T47D (cell line): Measurements from ENCODE around the gene CEP126.
"Not testable (repeated sequence)": the region's sequence is repeated elsewhere in the genome, so short reads cannot be mapped to it uniquely, and the experiment has no call there.

ENCODE experiments used
- DNase-seq, 2 experiments: peaks; one replicate each; pipeline versions ENCODE4 v3.0.0 to v3.0.0-alpha.2; 2011 to 2012; ENCODE audit warnings: low read depth in 1 of 2, low spot score in 1 of 2
- JUND ChIP-seq: IDR thresholded peaks from 2 replicates; pipeline ENCODE4 v1.6.1; 2012; ENCODE audit warnings: low read depth
- in situ Hi-C: cut with HindIII; loops from 2 replicates; pipeline ENCODE4 v1.10.0; 2016; ENCODE audit warnings: low sequenced_read_pairs, low pct_unique_long_range_greater_than_20kb

The CEP126 gene

GRCh38 chr11:101949680-101950220 lies 34.9 kb downstream of the CEP126 start:
- TF ChIP-seq JUND: no peak
- in situ Hi-C loops: no loop called here
- no peak for DNase-seq

GRCh38 chr11:101955278-101955677 lies 40.5 kb downstream of the CEP126 start:
- in situ Hi-C loops: no loop called here
- TF ChIP-seq JUND: no peak
- no peak for DNase-seq

GRCh38 chr11:101955701-101956100 lies 40.9 kb downstream of the CEP126 start:
- in situ Hi-C loops: no loop called here
- no peak for DNase-seq
- TF ChIP-seq JUND: no peak

GRCh38 chr11:101960231-101960630 lies 45.4 kb downstream of the CEP126 start:
- TF ChIP-seq JUND: no peak
- no peak for DNase-seq
- in situ Hi-C loops: no loop called here

- DNase-seq, in situ Hi-C loops: not testable (repeated sequence)
These were observed 49.4 kb downstream of the CEP126 start for GRCh38 chr11:101964200-101964599.

GRCh38 chr11:101974255-101974654 lies 59.4 kb downstream of the CEP126 start:
- in situ Hi-C loops: no loop called here
- peak in 1 of 2 experiments; percentile 57 for DNase-seq

GRCh38 chr11:101974771-101975170 lies 60.0 kb downstream of the CEP126 start:
- no peak for TF ChIP-seq JUND
- in situ Hi-C loops: no loop called here
- no peak for DNase-seq

More at GRCh38 chr11:101974255-101974654, 59.4 kb downstream of the CEP126 start:
- no peak for TF ChIP-seq JUND

- DNase-seq: no peak
- in situ Hi-C loops: no loop called here
- TF ChIP-seq JUND: no peak
These were observed 60.9 kb downstream of the CEP126 start for GRCh38 chr11:101975734-101976133.

- TF ChIP-seq JUND: no peak
- in situ Hi-C loops: no loop called here
- DNase-seq: no peak
These were observed 72.6 kb downstream of the CEP126 start for GRCh38 chr11:101987370-101987769.

- in situ Hi-C loops: no loop called here
- DNase-seq: no peak
- no peak for TF ChIP-seq JUND
These were observed 78.4 kb downstream of the CEP126 start for GRCh38 chr11:101993172-101993571.

GRCh38 chr11:101994052-101994469 lies 79.3 kb downstream of the CEP126 start:
- in situ Hi-C loops: not testable (repeated sequence)

GRCh38 chr11:101996111-101996510 lies 81.3 kb downstream of the CEP126 start:
- no peak for TF ChIP-seq JUND
- in situ Hi-C loops: no loop called here
- DNase-seq: no peak

More at GRCh38 chr11:101994052-101994469, 79.3 kb downstream of the CEP126 start:
- not testable (repeated sequence) for DNase-seq

GRCh38 chr11:102001657-102002338 lies 87.0 kb downstream of the CEP126 start:
- DNase-seq: no peak
- in situ Hi-C loops: no loop called here
- TF ChIP-seq JUND: no peak

GRCh38 chr11:102004220-102004619 lies 89.4 kb downstream of the CEP126 start:
- no peak for TF ChIP-seq JUND
- no peak for DNase-seq
- in situ Hi-C loops: no loop called here
